IPS DF 6.9 (cell line): ENCODE results near the gene CPEB3.

Source experiments
- DNase-seq: peaks from one replicate; pipeline ENCODE4 v3.0.0-alpha.2; 2013; ENCODE audit warnings: low read depth, low spot score
- H3K27ac ChIP-seq: one replicate; pipeline ENCODE4 v1.5.1; 2013; ENCODE audit warnings: low read length, control low read depth
- H3K27me3 ChIP-seq: 2 replicates; pipeline ENCODE4 v1.6.1; 2013; ENCODE audit warnings: mild to moderate bottlenecking, low read length; ENCODE audit not compliant: control insufficient read depth, insufficient read depth
- H3K36me3 ChIP-seq: 2 replicates; pipeline ENCODE4 v1.6.1; 2013; ENCODE audit warnings: low read length; ENCODE audit not compliant: control insufficient read depth, insufficient read depth
- H3K4me1 ChIP-seq: 2 replicates; pipeline ENCODE4 v1.6.1; 2013; ENCODE audit warnings: low read length; ENCODE audit not compliant: control insufficient read depth, insufficient read depth
- H3K4me3 ChIP-seq: 2 replicates; pipeline ENCODE4 v1.5.1; 2013; ENCODE audit warnings: mild to moderate bottlenecking, low read length
- H3K9me3 ChIP-seq: 2 replicates; pipeline ENCODE4 v1.6.1; 2013; ENCODE audit warnings: low read length, inconsistent platforms; ENCODE audit not compliant: control insufficient read depth, insufficient read depth
- WGBS: extraction: QIAGEN DNeasy Blood & Tissue Kit; methylation state at CpG from one replicate; pipeline ENCODE4 v1.1.7; 2013; ENCODE audit warnings: mixed read lengths, missing lambda C conversion rate; ENCODE audit not compliant: insufficient read length, insufficient coverage; 5-methylcytosine and 5-hydroxymethylcytosine counted together

The CPEB3 gene

DNA sequence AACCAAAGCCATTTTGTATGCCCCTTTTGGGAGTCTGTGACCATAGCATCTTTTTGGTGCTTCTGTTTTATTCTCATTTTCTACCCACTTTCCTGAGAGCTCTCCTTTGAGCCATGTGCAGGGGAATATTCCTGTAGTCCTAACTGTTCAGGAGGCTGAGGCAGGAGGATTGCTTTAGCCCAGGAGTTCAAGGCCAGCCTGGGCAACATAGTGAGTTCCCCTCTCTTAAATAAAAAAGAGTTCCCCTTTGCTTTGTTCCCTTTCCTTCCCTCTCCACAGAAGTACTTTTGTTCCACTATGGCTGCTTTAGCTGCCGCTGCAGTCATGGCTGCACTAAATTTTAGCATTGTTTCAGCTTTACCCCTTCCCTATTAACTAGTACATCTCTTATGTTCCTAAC, 281.4 kb downstream of the CPEB3 start:
- H3K27ac ChIP-seq = no peak overlapping the region
- H3K9me3 ChIP-seq = no peaks in the 10 kb centered on the region
- H3K27me3 ChIP-seq = no peaks in the 10 kb centered on the region
- WGBS = no CpG with 5 or more reads among the region's 1 CpG
- H3K4me3 ChIP-seq = no peak overlapping the region
- DNase-seq = no peak
- H3K4me1 ChIP-seq = no peaks in the 10 kb centered on the region
- no peaks in the 10 kb centered on the region; the same call in 1 of the 2 replicates for H3K36me3 ChIP-seq

DNA sequence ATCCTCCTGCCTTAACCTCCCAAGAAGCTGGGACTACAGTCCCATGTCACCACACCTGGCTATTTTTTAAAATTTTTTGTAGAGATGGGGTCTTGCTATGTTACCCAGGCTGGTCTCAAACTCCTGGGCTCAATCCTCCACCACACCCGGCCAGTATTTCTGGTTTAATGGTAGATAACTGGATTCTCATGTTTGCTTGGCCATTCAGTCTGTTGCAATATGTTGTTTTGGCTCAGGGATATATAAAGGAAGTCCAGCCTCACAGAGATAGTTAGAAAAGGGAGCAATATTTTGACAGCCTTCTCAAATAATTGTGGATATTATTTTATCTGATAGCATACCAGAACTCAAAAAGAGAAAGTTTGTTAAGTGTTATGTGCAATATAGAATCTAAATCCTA, 284.9 kb downstream of the CPEB3 start:
- WGBS = no CpG with 5 or more reads among the region's 1 CpG
- H3K36me3 ChIP-seq = no peaks in the 10 kb centered on the region

GRCh38 chr10:92003258-92003657, 287.6 kb downstream of the CPEB3 start:
- peaks cover 2% of the 10 kb centered on the region; the same call in 1 of the 2 replicates for H3K9me3 ChIP-seq
- no peak for DNase-seq
- H3K27ac ChIP-seq = no peak overlapping the region
- H3K4me3 ChIP-seq = no peak overlapping the region
- no peaks in the 10 kb centered on the region for H3K4me1 ChIP-seq
- H3K36me3 ChIP-seq = no peaks in the 10 kb centered on the region; the same call in 1 of the 2 replicates
- WGBS = no CpG with 5 or more reads among the region's 2 CpGs
- H3K27me3 ChIP-seq = no peaks in the 10 kb centered on the region

More for the DNA sequence above, 284.9 kb downstream of the CPEB3 start:
- no peak overlapping the region for H3K4me3 ChIP-seq
- no peak overlapping the region for H3K27ac ChIP-seq
- DNase-seq = no peak
- H3K9me3 ChIP-seq = peaks cover 2% of the 10 kb centered on the region; the same call in 1 of the 2 replicates
- no peaks in the 10 kb centered on the region for H3K27me3 ChIP-seq
- H3K4me1 ChIP-seq = no peaks in the 10 kb centered on the region

GRCh38 chr10:92001995-92002394, 288.9 kb downstream of the CPEB3 start:
- no peaks in the 10 kb centered on the region for H3K27me3 ChIP-seq
- no CpG with 5 or more reads among the region's 2 CpGs for WGBS
- H3K4me3 ChIP-seq = no peak overlapping the region
- peaks cover 2% of the 10 kb centered on the region; the same call in 1 of the 2 replicates for H3K9me3 ChIP-seq
- no peaks in the 10 kb centered on the region; the same call in 1 of the 2 replicates for H3K36me3 ChIP-seq
- DNase-seq = no peak
- no peak overlapping the region for H3K27ac ChIP-seq
- H3K4me1 ChIP-seq = no peaks in the 10 kb centered on the region

- Histone ChIP-seq H3K9me3 (peaks cover 2% of the 10 kb centered on the region; the same call in 1 of the 2 replicates), H3K27me3 (no peaks in the 10 kb centered on the region), H3K36me3 (no peaks in the 10 kb centered on the region; the same call in 1 of the 2 replicates), H3K4me1 (no peaks in the 10 kb centered on the region), H3K4me3 (no peak overlapping the region), H3K27ac (no peak overlapping the region)
- no peak for DNase-seq
- no CpG with 5 or more reads among the region's 3 CpGs for WGBS
Measured at GRCh38 chr10:92001581-92001980, 289.3 kb downstream of the CPEB3 start.
